DOHH2 (cell line): ENCODE data around the gene GNG12.

Experiments
- EZH2phosphoT487 ChIP-seq: fragments of 200-600 bp; sonication (generic); IDR thresholded peaks from 2 replicates; pipeline ENCODE4 v1.6.1; 2017; ENCODE audit warnings: borderline replicate concordance, mild to moderate bottlenecking, antibody characterized with exemption, low read length, moderate library complexity, mixed read lengths
- TF ChIP-seq, protein P1 (sequence below): fragments of 200-600 bp; sonication (generic); IDR thresholded peaks from one replicate; pipeline ENCODE4 v1.5.1; 2014; ENCODE audit warnings: antibody characterized with exemption, mild to moderate bottlenecking, low read depth, low read length; ENCODE audit not compliant: poor library complexity, severe bottlenecking

DNA sequence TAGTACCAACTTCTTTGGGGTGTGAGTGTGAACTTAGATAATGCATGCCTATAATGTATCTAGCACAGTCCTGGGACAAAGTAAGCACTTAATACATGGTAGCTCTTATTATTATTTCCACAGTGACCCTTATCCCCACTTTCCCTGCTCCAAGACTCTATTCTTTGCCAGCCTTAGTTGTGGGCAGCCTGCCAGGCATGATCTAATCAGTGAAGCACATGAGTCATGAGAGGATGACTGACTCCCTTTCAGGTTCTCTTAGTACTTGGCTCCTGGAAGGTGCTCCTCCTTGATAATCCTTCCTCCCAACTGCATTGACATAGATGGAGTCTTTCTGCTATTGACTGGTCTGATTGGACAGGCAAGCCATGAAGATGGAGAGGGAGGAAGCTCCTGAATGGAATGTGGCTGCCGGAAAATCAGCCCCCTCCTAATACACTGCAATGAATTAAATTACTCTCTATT is 17.4 kb upstream of the GNG12 start:
- TF ChIP-seq, protein P1, sequence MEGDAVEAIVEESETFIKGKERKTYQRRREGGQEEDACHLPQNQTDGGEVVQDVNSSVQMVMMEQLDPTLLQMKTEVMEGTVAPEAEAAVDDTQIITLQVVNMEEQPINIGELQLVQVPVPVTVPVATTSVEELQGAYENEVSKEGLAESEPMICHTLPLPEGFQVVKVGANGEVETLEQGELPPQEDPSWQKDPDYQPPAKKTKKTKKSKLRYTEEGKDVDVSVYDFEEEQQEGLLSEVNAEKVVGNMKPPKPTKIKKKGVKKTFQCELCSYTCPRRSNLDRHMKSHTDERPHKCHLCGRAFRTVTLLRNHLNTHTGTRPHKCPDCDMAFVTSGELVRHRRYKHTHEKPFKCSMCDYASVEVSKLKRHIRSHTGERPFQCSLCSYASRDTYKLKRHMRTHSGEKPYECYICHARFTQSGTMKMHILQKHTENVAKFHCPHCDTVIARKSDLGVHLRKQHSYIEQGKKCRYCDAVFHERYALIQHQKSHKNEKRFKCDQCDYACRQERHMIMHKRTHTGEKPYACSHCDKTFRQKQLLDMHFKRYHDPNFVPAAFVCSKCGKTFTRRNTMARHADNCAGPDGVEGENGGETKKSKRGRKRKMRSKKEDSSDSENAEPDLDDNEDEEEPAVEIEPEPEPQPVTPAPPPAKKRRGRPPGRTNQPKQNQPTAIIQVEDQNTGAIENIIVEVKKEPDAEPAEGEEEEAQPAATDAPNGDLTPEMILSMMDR: no peak
- TF ChIP-seq EZH2phosphoT487: no peak
